Breast epithelium (tissue), 4 donors: Measurements from ENCODE around the gene HOMER1. TPM values are rescaled to one million over a fixed set of nuclear protein-coding genes. Genes with fewer than 3 reads are reported as not detected.
"Not testable (repeated sequence)": the region's sequence is repeated elsewhere in the genome, so short reads cannot be mapped to it uniquely, and the experiment has no call there.

Experiments
- DNase-seq, 2 donors: peaks; one replicate each; pipeline ENCODE4 v3.0.0-alpha.2; 2019; ENCODE audit warnings: low spot score in 2 of 2
- H3K27ac ChIP-seq, 2 donors: fragments of 200-600 bp; sonication (generic) in 1 of 2; one replicate each; pipeline ENCODE4 v1.5.1; 2016 to 2019; ENCODE audit warnings: mild to moderate bottlenecking in 1 of 2
- H3K27me3 ChIP-seq, 2 donors: fragments of 200-600 bp; sonication (generic) in 1 of 2; one replicate each; pipeline versions ENCODE4 v1.5.1 to v1.6.0; 2017 to 2019; ENCODE audit warnings: control low read depth in 1 of 2, mild to moderate bottlenecking in 1 of 2
- H3K36me3 ChIP-seq: fragments of 200-600 bp; one replicate; pipeline ENCODE4 v1.5.1; 2019
- H3K4me1 ChIP-seq, 2 donors: fragments of 200-600 bp; sonication (generic); one replicate each; pipeline ENCODE4 v1.5.1; 2016 to 2019; ENCODE audit warnings: control low read depth in 1 of 2
- H3K4me3 ChIP-seq, 3 donors: fragments of 200-600 bp; sonication (generic); 1 replicate in 2 of 3; 2 replicates in 1 of 3; pipeline ENCODE4 v1.5.1; 2016 to 2019; ENCODE audit warnings: mild to moderate bottlenecking in 3 of 3, moderate library complexity in 2 of 3
- H3K9me3 ChIP-seq, 2 donors: fragments of 200-600 bp; sonication (generic) in 1 of 2; one replicate each; pipeline ENCODE4 v1.5.1; 2016 to 2019; ENCODE audit warnings: control low read depth in 1 of 2
- POLR2A ChIP-seq: fragments of 450-650 bp; IDR thresholded peaks from one replicate; pipeline ENCODE4 v1.6.1; 2016; ENCODE audit warnings: antibody characterized with exemption, mild to moderate bottlenecking, moderate library complexity
- POLR2AphosphoS5 ChIP-seq, 3 donors: sonication (generic); formaldehyde crosslinking; IDR thresholded peaks; one replicate each; pipeline ENCODE4 v1.6.1; 2017; ENCODE audit warnings: antibody characterized with exemption in 3 of 3
- intact Hi-C: fragments of 100-400 bp; cut with DNase I; formaldehyde crosslinking; loops from one replicate; pipeline ENCODE4 v1.15.1; 2023; ENCODE audit warnings: low total_unique reads
- total RNA-seq, 3 donors: library from RNA; depleted of rRNA; stranded (reverse); fragments of >200 nt; gene quantifications; one replicate each; pipeline ENCODE4 v1.1.0, GENCODE V29; 2016
- TF ChIP-seq, protein P1 (sequence below), 3 donors: fragments of 450-650 bp; IDR thresholded peaks; one replicate each; pipeline ENCODE4 v1.5.1; 2016 to 2017; ENCODE audit warnings: antibody characterized with exemption in 3 of 3, mild to moderate bottlenecking in 3 of 3, moderate library complexity in 3 of 3

The HOMER1 gene
- total RNA-seq, 3 donors from 2014 or later: 3.2 to 26.2 (median 18.7) TPM

DNA sequence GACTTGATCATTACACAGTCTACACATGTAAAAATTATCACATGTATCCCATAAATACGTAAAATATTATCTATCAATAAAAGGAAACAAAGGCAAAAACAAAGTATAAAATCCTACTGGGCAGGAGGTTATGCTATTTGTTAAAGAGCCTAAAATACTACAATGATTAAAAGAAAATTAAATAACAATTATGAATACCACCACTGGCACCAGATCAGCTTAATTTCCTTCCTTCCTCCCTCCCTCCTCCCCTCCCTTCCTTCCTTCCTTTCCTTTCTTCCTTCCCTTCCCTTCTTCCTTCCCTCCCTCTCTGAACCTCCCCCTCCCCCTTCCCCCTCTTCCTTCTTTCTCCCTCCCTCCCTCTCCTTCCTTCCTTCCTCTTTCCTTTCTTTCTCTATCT lies 127.3 kb downstream of the HOMER1 start:
- TF ChIP-seq POLR2AphosphoS5 (IDR thresholded peaks at IDR 0.05) (no peak), POLR2A (no peak)
- TF ChIP-seq, protein P1, sequence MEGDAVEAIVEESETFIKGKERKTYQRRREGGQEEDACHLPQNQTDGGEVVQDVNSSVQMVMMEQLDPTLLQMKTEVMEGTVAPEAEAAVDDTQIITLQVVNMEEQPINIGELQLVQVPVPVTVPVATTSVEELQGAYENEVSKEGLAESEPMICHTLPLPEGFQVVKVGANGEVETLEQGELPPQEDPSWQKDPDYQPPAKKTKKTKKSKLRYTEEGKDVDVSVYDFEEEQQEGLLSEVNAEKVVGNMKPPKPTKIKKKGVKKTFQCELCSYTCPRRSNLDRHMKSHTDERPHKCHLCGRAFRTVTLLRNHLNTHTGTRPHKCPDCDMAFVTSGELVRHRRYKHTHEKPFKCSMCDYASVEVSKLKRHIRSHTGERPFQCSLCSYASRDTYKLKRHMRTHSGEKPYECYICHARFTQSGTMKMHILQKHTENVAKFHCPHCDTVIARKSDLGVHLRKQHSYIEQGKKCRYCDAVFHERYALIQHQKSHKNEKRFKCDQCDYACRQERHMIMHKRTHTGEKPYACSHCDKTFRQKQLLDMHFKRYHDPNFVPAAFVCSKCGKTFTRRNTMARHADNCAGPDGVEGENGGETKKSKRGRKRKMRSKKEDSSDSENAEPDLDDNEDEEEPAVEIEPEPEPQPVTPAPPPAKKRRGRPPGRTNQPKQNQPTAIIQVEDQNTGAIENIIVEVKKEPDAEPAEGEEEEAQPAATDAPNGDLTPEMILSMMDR (IDR thresholded peaks at IDR 0.05): no peak
- no peak for DNase-seq
- H3K36me3 ChIP-seq: peaks cover 5% of the 10 kb centered on the region
- intact Hi-C loops: no loop called here
- H3K9me3 ChIP-seq: peaks cover 17 to 20% of the 10 kb centered on the region in 2 donors
- no peak overlapping the region for H3K4me3 ChIP-seq
- H3K4me1 ChIP-seq: no peaks in the 10 kb centered on the region
- H3K27me3 ChIP-seq: no peaks in the 10 kb centered on the region
- H3K27ac ChIP-seq: no peak overlapping the region

DNA sequence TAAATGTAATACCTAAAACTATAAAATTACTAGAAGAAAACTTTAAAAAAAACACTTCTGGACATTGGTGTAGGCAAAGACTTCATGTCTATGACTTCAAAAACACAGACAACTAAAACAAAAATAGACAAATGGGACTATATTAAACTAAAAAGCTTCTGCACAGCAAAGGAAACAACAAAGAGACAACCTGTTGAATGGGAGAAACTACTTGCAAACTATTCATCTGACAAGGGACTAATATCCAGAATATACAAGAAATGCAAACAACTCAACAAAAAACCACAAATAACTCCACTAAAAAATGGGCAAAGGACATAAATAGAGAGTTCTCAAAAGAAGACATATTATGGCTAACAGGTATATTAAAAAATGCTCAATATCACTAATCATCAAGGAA lies 128.8 kb downstream of the HOMER1 start:
- H3K27me3 ChIP-seq, H3K27ac ChIP-seq, intact Hi-C loops, H3K36me3 ChIP-seq, H3K4me1 ChIP-seq, H3K4me3 ChIP-seq, DNase-seq: not testable (repeated sequence)
- peaks cover 20 to 21% of the 10 kb centered on the region in 2 donors for H3K9me3 ChIP-seq

DNA sequence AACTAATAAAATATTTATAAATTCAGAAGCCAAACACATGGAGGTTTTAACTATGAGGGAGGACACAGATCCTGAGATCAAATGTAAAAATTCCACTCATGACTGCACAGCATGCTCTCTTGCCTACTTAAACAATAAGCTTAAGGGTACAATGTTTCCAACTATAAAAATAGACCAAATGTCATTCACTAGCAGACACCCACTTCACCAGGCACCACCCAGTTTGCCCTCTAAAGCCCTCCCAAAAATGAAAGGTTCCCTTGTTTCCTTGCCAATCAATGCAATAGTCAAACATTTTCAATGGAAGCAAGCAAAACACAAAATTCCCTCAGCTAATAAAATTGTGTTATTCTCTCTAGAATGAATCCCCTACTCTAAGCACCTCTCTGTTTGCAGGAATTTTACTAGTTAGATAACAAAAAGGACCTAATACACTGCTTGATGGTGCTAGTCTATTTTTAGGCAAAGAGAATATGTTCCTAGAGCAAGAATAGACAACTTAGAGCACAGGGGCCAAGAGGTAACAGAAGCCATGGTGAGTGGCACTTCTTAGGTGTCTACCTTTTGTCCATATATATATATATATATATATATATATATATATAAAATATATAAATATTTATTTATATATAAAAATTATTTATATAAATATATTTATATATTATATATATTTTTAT lies 135.3 kb downstream of the HOMER1 start:
- no peaks in the 10 kb centered on the region for H3K27me3 ChIP-seq
- peaks cover 16 to 21% of the 10 kb centered on the region in 2 donors for H3K9me3 ChIP-seq
- intact Hi-C loops: no loop called here
- TF ChIP-seq, protein P1 (IDR thresholded peaks at IDR 0.05): no peak
- TF ChIP-seq POLR2A (no peak), POLR2AphosphoS5 (IDR thresholded peaks at IDR 0.05) (no peak)
- no peaks in the 10 kb centered on the region for H3K36me3 ChIP-seq
- H3K27ac ChIP-seq: no peak overlapping the region
- no peak for DNase-seq
- H3K4me3 ChIP-seq: no peak overlapping the region
- no peaks in the 10 kb centered on the region for H3K4me1 ChIP-seq

DNA sequence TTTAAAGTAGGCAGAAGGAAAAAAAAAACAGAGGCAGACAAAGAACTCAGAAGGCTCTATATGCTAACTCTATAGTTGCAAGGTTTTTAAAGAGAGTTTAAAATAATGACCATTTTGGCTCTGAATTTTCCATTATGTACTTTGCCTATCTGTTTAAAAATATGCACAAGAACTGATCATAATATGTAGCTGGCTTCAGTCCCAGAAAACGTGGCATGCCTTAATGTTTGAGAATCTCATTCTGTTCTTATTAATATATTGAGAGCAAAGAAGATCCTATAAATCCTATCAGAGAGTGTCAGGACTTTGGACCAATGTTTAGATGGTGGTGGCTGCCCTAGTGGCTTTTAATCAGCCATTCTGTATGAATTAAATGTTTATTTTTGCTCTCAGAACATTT lies 156.5 kb downstream of the HOMER1 start:
- H3K27ac ChIP-seq: no peak overlapping the region
- intact Hi-C loops: no loop called here
- no peaks in the 10 kb centered on the region for H3K4me1 ChIP-seq
- no peak for DNase-seq
- no peak for TF ChIP-seq POLR2AphosphoS5 (IDR thresholded peaks at IDR 0.05)
- TF ChIP-seq POLR2A: no peak
- TF ChIP-seq, protein P1 (IDR thresholded peaks at IDR 0.05): no peak
- H3K9me3 ChIP-seq: no peaks in the 10 kb centered on the region
- no peaks in the 10 kb centered on the region for H3K27me3 ChIP-seq
- H3K36me3 ChIP-seq: no peaks in the 10 kb centered on the region
- H3K4me3 ChIP-seq: no peak overlapping the region

DNA sequence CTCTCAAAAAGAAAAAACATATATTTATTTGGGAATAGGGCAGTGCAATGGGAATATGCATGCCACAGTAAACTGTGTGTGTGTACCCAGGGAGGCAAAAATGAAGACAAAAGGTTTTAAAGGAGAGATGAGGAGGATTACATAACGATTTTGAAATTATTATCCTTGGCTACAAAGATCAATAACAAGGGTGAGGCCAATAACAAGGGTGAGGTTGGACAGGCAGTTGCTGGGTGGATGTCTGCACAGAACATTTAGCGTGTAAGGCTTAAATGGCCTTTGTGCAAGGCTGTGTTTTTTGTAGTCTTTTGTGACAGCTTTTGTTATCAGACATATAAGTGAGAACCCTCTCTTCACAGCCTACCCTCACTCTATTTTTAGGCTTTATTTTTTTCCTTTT lies 164.1 kb downstream of the HOMER1 start:
- H3K4me3 ChIP-seq: no peak overlapping the region
- no peak overlapping the region for H3K27ac ChIP-seq
- no peaks in the 10 kb centered on the region for H3K27me3 ChIP-seq
- H3K9me3 ChIP-seq: no peaks in the 10 kb centered on the region
- TF ChIP-seq, protein P1 (IDR thresholded peaks at IDR 0.05): no peak
- TF ChIP-seq POLR2A (no peak), POLR2AphosphoS5 (IDR thresholded peaks at IDR 0.05) (no peak)
- no peaks in the 10 kb centered on the region for H3K4me1 ChIP-seq
- DNase-seq: no peak
- H3K36me3 ChIP-seq: no peaks in the 10 kb centered on the region
- intact Hi-C loops: no loop called here
